D721Med (cell line): ENCODE data around the gene FGR.

Source experiments
- DNase-seq: peaks from one replicate; pipeline ENCODE4 v3.0.0; 2011; ENCODE audit warnings: low spot score; ENCODE audit not compliant: insufficient read length
- FAIRE-seq: peaks from 2 replicates; lab custom pipeline; 2011; peaks lifted over from hg19 to GRCh38; lab: Jason Lieb, UNC
- TF ChIP-seq, protein P1 (sequence below): IDR thresholded peaks from 2 replicates; pipeline ENCODE4 v1.5.1; 2012; ENCODE audit warnings: mild to moderate bottlenecking, control low read depth; ENCODE audit not compliant: insufficient read depth; ENCODE audit errors: missing control alignments

The FGR gene

DNA sequence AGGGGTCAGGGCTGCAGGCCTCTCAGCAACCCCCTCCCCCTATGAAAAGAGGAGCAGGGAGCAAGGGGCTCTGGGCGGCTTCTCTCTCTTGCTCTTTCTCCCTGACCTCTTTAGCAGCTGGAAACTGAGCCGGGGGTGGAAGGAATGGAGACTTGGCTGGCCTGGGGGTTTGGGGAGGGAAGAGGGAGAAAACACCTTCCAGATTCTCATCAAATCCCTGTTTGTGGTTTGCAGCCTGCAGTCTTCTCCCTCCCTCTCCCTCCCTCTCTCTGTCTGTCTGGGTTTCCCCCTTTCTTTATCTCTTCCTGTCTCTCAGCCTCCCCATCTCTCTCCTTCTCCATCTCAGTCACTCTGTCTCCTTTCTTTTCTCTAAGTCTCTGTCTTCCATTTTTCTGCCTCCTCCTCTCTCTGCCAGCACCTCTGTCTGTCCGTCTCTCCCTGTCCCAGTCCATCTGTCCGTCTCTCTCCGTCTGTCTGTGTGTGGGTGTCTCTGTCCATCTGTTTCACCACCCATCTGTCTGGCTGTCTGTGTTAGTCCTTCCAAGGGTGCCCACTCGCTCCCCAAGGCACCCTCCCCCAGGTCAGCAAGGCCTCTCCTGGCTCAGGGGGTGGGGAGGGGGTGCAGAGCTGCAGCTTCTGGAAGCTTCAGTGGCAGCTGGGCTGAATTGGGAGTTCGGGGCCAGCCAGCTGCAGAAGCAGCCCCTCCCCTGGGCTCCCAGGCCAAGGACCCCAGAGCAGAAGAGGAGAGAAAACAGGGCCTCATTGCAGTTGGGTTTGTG, 37.3 kb downstream of the FGR start:
- FAIRE-seq (no peak), DNase-seq (no peak)
- TF ChIP-seq, protein P1, sequence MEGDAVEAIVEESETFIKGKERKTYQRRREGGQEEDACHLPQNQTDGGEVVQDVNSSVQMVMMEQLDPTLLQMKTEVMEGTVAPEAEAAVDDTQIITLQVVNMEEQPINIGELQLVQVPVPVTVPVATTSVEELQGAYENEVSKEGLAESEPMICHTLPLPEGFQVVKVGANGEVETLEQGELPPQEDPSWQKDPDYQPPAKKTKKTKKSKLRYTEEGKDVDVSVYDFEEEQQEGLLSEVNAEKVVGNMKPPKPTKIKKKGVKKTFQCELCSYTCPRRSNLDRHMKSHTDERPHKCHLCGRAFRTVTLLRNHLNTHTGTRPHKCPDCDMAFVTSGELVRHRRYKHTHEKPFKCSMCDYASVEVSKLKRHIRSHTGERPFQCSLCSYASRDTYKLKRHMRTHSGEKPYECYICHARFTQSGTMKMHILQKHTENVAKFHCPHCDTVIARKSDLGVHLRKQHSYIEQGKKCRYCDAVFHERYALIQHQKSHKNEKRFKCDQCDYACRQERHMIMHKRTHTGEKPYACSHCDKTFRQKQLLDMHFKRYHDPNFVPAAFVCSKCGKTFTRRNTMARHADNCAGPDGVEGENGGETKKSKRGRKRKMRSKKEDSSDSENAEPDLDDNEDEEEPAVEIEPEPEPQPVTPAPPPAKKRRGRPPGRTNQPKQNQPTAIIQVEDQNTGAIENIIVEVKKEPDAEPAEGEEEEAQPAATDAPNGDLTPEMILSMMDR, result no peak

DNA sequence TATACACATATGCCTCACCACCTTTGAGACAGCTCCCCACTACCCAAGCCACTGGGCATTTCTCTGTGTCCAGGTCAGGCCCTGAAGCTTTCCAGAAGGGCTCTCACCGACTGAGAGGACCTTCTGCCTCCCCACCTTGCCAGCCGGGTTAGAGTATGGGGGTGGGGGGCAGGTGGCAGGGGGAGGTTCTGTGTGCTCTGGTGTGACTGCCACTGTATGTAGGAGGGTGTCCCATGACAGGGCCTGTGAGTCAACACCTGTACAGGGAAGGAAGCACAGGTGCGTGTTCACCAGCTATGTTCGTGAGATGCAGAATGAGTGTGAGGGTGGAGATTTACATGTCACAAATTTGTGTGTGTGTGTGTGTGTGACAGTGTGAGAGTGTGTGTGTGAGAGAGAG, 38.0 kb downstream of the FGR start:
- TF ChIP-seq, protein P1, result no peak
- FAIRE-seq (no peak), DNase-seq (no peak)

DNA sequence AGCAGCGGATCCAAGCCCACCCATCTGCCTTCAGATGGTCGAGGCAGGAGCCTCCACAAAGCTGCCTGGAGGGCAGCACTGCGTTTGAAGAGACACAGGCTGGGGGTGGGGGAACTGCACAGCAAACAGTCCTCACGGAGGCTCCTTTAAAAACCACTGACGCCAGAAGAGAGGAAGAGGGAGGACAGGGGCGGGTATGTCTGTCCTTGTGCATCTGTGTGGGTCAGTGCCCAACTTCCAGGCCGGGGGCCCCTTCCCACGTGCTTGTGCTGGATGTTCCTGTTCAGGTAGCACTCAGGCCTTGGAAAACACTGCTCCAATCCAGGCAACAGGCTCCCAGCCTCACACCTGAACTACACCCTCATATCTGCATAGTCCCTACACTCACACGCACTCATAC, 38.7 kb downstream of the FGR start:
- FAIRE-seq, result no peak
- no peak for DNase-seq
- TF ChIP-seq, protein P1, result no peak

DNA sequence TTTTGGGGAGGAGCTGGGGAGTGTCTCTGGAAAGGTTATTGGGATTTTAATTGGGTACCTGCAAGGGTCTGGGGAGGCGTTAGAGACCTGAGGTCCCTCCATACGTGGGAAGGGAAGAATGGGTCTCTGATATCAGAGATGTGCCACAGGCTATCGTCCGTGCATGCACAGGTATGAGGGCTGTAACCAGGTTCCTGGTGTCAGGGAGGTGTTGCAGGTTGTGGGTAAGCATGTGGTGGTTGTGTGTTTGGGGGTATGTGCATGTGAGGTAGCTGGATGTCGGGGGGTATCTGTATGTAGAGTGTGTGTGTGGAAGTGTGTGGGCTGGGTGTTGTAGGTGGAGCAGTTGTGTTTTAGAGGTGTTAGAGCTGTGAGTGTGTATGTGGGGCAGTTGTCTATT, 39.4 kb downstream of the FGR start:
- FAIRE-seq (no peak), DNase-seq (no peak)
- TF ChIP-seq, protein P1, result no peak

DNA sequence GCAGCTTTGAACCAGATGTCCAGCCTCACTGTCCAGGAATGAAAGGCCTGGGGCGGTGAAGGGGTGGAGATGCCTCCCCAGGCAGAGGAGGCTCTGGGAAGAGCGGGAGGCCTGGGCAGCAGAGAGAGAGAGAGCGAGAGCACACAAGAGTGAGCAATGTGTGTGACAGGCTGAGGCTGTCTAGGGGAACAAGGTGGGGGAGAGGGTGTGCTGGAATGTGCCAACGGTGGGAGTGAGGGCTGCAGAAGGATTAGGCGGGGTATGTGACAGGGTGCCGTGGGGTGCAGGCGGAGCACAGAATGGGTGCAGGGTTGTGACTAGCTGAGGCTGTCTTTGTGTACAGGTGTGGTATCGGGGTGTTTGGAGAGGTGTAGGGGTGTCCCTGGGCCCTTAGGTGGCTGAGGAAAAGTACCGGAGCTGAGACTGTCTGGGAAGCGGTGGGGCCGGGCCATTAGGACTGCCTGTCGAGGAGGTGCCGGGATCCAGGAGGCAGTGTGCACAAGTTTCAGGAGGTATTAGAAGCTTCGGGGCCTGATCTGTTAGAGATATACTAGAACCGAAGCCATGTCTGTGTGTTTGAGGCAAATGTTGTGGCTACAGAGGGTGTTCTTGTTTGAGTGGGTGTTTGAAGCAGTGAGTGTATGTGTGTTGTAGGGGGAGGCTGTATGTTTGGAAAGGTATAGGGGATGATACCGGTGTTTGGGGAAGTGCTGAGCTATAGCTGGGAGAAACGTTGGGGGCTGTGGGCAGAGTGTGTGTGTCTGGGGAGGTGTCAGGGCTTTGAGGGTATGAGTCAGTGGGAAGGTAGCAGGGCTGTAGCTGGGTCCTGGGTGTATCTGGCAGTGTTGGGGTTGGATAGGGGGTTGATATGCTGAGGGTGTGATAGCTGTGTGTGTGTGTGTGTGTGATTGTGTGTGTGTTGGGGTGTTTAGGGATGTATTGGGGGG, 40.1 kb downstream of the FGR start:
- no peak for DNase-seq
- TF ChIP-seq, protein P1, result no peak

DNA sequence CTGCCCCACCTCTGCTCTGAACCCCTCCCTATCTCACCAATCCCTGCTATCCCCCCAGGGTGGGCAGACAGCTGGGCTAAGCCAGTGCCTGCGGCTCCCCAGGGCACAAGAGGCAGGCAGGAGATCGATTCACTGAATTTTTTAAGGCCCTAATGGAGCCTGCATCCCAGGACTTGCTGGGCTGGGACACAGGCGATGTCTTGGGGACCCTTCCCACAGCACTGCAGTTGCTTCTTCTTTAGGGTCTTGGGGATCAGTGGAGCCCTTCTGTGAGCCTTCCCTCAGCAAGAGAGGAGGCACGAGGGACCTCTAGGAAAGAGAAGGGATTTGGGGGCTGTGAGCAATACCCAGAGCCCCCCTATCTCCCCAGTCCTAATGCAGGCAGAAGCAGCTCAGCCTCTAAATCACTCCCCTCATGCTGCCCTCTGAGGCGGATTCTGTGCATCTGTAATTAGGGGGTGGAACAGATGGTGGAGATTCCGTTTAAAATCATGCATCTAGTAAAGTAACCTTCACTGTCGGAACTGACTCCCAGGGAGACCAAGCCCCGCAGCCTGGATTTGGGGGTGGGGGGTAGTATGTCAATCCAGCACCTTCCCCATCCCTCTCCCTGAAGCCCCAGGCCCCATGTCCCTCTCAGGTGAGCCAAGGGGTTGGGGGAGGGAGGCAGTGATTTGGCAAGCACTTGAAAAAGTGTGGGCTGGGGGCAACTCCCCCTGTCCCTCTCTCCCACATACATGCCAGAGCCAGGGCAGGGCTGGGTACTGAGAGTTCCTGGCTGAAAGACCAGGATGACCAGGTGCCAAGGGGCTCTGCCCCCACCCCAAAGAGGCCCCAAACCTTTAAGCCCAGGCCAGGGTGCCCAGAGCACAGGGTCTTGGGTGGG, 41.1 kb downstream of the FGR start:
- FAIRE-seq, result peak; percentile 63
- TF ChIP-seq, protein P1, result no peak

More for the DNA sequence above, 40.1 kb downstream of the FGR start:
- no peak for FAIRE-seq

More for the DNA sequence above, 41.1 kb downstream of the FGR start:
- DNase-seq, result peak; percentile 80
